Activated T-helper 1 cell treated with anti-CD3 and anti-CD28 coated beads, Interleukin-12 subunit alpha, Interleukin-12 subunit beta, Interleukin-2, Interleukin-4 antibody, amounts not matched to agents 30 ng/mL and 10 ng/mL and 1 ng/mL, durations not matched to agents 14 hours and 24 hours and 36 hours (primary cell): ENCODE data around the gene ASXL2. TPM values are rescaled to one million over a fixed set of nuclear protein-coding genes. Genes with fewer than 3 reads are reported as not detected.
"Not testable (repeated sequence)": the region's sequence is repeated elsewhere in the genome, so short reads cannot be mapped to it uniquely, and the experiment has no call there.

Experiments used
- DNase-seq: peaks from one replicate; pipeline ENCODE4 v3.0.0; 2021; ENCODE audit warnings: low spot score
- H3K27ac Mint-ChIP-seq: one replicate; pipeline ENCODE4 v1.8.0; 2021; ENCODE audit warnings: mild to moderate bottlenecking, mixed read lengths
- H3K27me3 Mint-ChIP-seq: one replicate; pipeline ENCODE4 v1.8.0; 2022; ENCODE audit warnings: mild to moderate bottlenecking, moderate library complexity, mixed read lengths; ENCODE audit not compliant: insufficient read depth
- H3K36me3 Mint-ChIP-seq: one replicate; pipeline ENCODE4 v1.8.0; 2021; ENCODE audit warnings: low read depth, mixed read lengths
- H3K4me1 Mint-ChIP-seq: one replicate; pipeline ENCODE4 v1.8.0; 2021; ENCODE audit warnings: low read depth, mixed read lengths
- H3K4me3 Mint-ChIP-seq: one replicate; pipeline ENCODE4 v1.8.0; 2021; ENCODE audit warnings: mild to moderate bottlenecking, moderate library complexity, mixed read lengths
- H3K9me3 Mint-ChIP-seq: one replicate; pipeline ENCODE4 v1.8.0; 2021; ENCODE audit warnings: mixed read lengths
- intact Hi-C: fragments of 100-400 bp; cut with micrococcal nuclease; formaldehyde crosslinking; loops from one replicate; pipeline ENCODE4 v1.15.1; 2024
- total RNA-seq: library from RNA; stranded (reverse); gene quantifications from 2 replicates; pipeline ENCODE4 v1.2.3, GENCODE V29; 2022

Gene ASXL2
- total RNA-seq, 1 donor from 2014 or later, result 48.9 TPM

- Mint-ChIP-seq H3K27me3 (peaks cover 5% of the 10 kb centered on the region), H3K36me3 (peaks cover 13% of the 10 kb centered on the region), H3K27ac (peak overlapping the region; percentile 96), H3K9me3 (no peaks in the 10 kb centered on the region), H3K4me3 (peak overlapping the region; percentile 90), H3K4me1 (peaks cover 45% of the 10 kb centered on the region)
- intact Hi-C loops, result loop anchor here (1.0 to 5.0 kb wide), 17 partner anchors 13 to 1480 kb away; partner anchors contain the start of genes ADGRF3, DNAJC27, DTNB and GTF3C2
- DNase-seq, result peak; percentile 49
These were observed 591 bp downstream of the ASXL2 start for GRCh38 chr2:25877431-25878360.

- H3K4me1 Mint-ChIP-seq, result peaks cover 25% of the 10 kb centered on the region
- H3K27ac Mint-ChIP-seq, result no peak overlapping the region
- H3K9me3 Mint-ChIP-seq, result no peaks in the 10 kb centered on the region
- intact Hi-C loops, result no loop called here
- peaks cover 23% of the 10 kb centered on the region for H3K36me3 Mint-ChIP-seq
- no peaks in the 10 kb centered on the region for H3K27me3 Mint-ChIP-seq
- no peak for DNase-seq
- no peak overlapping the region for H3K4me3 Mint-ChIP-seq
These were observed 6.2 kb downstream of the ASXL2 start for GRCh38 chr2:25872134-25872533.

GRCh38 chr2:25867396-25868003 is 10.8 kb downstream of the ASXL2 start:
- Mint-ChIP-seq H3K27me3 (no peaks in the 10 kb centered on the region), H3K36me3 (peaks cover 19% of the 10 kb centered on the region), H3K4me1 (peaks cover 10% of the 10 kb centered on the region), H3K4me3 (no peak overlapping the region), H3K27ac (no peak overlapping the region), H3K9me3 (no peaks in the 10 kb centered on the region)
- intact Hi-C loops, result no loop called here
- DNase-seq, result no peak

GRCh38 chr2:25856377-25856776 is 21.9 kb downstream of the ASXL2 start:
- intact Hi-C loops, result no loop called here
- no peak overlapping the region for H3K27ac Mint-ChIP-seq
- H3K27me3 Mint-ChIP-seq, result no peaks in the 10 kb centered on the region
- DNase-seq, result no peak
- H3K4me1 Mint-ChIP-seq, result peaks cover 36% of the 10 kb centered on the region
- H3K4me3 Mint-ChIP-seq, result no peak overlapping the region
- H3K9me3 Mint-ChIP-seq, result no peaks in the 10 kb centered on the region
- peaks cover 8% of the 10 kb centered on the region for H3K36me3 Mint-ChIP-seq

GRCh38 chr2:25855065-25855464 is 23.2 kb downstream of the ASXL2 start:
- peaks cover 8% of the 10 kb centered on the region for H3K36me3 Mint-ChIP-seq
- no peak overlapping the region for H3K4me3 Mint-ChIP-seq
- peaks cover 43% of the 10 kb centered on the region for H3K4me1 Mint-ChIP-seq
- no peaks in the 10 kb centered on the region for H3K9me3 Mint-ChIP-seq
- H3K27ac Mint-ChIP-seq, result no peak overlapping the region
- no peak for DNase-seq
- intact Hi-C loops, result no loop called here
- no peaks in the 10 kb centered on the region for H3K27me3 Mint-ChIP-seq

- DNase-seq, result no peak
- Mint-ChIP-seq H3K4me1 (peaks cover 43% of the 10 kb centered on the region), H3K9me3 (no peaks in the 10 kb centered on the region), H3K27ac (no peak overlapping the region), H3K4me3 (no peak overlapping the region), H3K27me3 (no peaks in the 10 kb centered on the region), H3K36me3 (peaks cover 8% of the 10 kb centered on the region)
- intact Hi-C loops, result loop anchor here (5.0 kb wide), 1 partner anchor 293 kb away; no protein-coding TSS in a partner anchor
These were observed 23.7 kb downstream of the ASXL2 start for GRCh38 chr2:25854613-25855012.

GRCh38 chr2:25853038-25853638 is 25.1 kb downstream of the ASXL2 start:
- Mint-ChIP-seq H3K27ac (peak overlapping the region; percentile 84), H3K4me1 (peaks cover 43% of the 10 kb centered on the region), H3K27me3 (no peaks in the 10 kb centered on the region), H3K36me3 (peaks cover 8% of the 10 kb centered on the region), H3K9me3 (no peaks in the 10 kb centered on the region), H3K4me3 (peak overlapping the region; percentile 12)
- DNase-seq, result no peak
- intact Hi-C loops, result loop anchor here (2.0 to 5.0 kb wide), 4 partner anchors 28 to 294 kb away; partner anchors contain the start of genes DTNB and KIF3C

- H3K4me1 Mint-ChIP-seq, result peaks cover 37% of the 10 kb centered on the region
- peak overlapping the region; percentile 84 for H3K27ac Mint-ChIP-seq
- H3K27me3 Mint-ChIP-seq, result no peaks in the 10 kb centered on the region
- DNase-seq, result peak; percentile 44
- intact Hi-C loops, result loop anchor here (1.0 to 5.0 kb wide), 10 partner anchors 20 to 295 kb away; partner anchors contain the start of genes ASXL2, DTNB and KIF3C
- peaks cover 8% of the 10 kb centered on the region for H3K36me3 Mint-ChIP-seq
- H3K4me3 Mint-ChIP-seq, result peak overlapping the region; percentile 43
- H3K9me3 Mint-ChIP-seq, result no peaks in the 10 kb centered on the region
These were observed 26.4 kb downstream of the ASXL2 start for GRCh38 chr2:25851740-25852503.

- intact Hi-C loops, result loop anchor here (5.0 kb wide), 1 partner anchor 297 kb away; no protein-coding TSS in a partner anchor
- not testable (repeated sequence) for H3K9me3 Mint-ChIP-seq, H3K27me3 Mint-ChIP-seq, DNase-seq, H3K36me3 Mint-ChIP-seq
- peak overlapping the region; percentile 26 for H3K4me3 Mint-ChIP-seq
- H3K27ac Mint-ChIP-seq, result peak overlapping the region; percentile 20
- peaks cover 37% of the 10 kb centered on the region for H3K4me1 Mint-ChIP-seq
These were observed 27.9 kb downstream of the ASXL2 start for GRCh38 chr2:25850400-25850799.

- H3K36me3 Mint-ChIP-seq, H3K4me3 Mint-ChIP-seq, intact Hi-C loops, DNase-seq, H3K9me3 Mint-ChIP-seq, H3K27me3 Mint-ChIP-seq, H3K27ac Mint-ChIP-seq: not testable (repeated sequence)
- peaks cover 37% of the 10 kb centered on the region for H3K4me1 Mint-ChIP-seq
These were observed 28.9 kb downstream of the ASXL2 start for GRCh38 chr2:25849350-25849749.

GRCh38 chr2:25845843-25846505 is 32.3 kb downstream of the ASXL2 start:
- Mint-ChIP-seq H3K4me3 (no peak overlapping the region), H3K27ac (no peak overlapping the region), H3K4me1 (peaks cover 8% of the 10 kb centered on the region), H3K36me3 (peaks cover 2% of the 10 kb centered on the region), H3K9me3 (no peaks in the 10 kb centered on the region), H3K27me3 (no peaks in the 10 kb centered on the region)
- DNase-seq, result no peak
- intact Hi-C loops, result no loop called here

GRCh38 chr2:25844089-25844488 is 34.2 kb downstream of the ASXL2 start:
- Mint-ChIP-seq H3K9me3 (no peaks in the 10 kb centered on the region), H3K4me3 (no peak overlapping the region), H3K27me3 (no peaks in the 10 kb centered on the region), H3K27ac (no peak overlapping the region), H3K4me1 (peaks cover 4% of the 10 kb centered on the region), H3K36me3 (peaks cover 9% of the 10 kb centered on the region)
- intact Hi-C loops, result no loop called here
- no peak for DNase-seq
